Mesenchymal stem cell (in vitro differentiated cells and primary cell): Measurements from ENCODE around the gene DNAJB13.
"Not testable (repeated sequence)": the region's sequence is repeated elsewhere in the genome, so short reads cannot be mapped to it uniquely, and the experiment has no call there.

Experiments
- DNase-seq: peaks from one replicate; pipeline ENCODE4 v3.0.0-alpha.2; 2013
- H2AFZ ChIP-seq: one replicate; pipeline ENCODE4 v1.6.1; 2013; ENCODE audit warnings: low read depth, mild to moderate bottlenecking, control low read depth, inconsistent platforms, low read length, moderate library complexity
- H2AK5ac ChIP-seq: 2 replicates; pipeline ENCODE4 v1.6.1; 2013; ENCODE audit warnings: low read length, moderate library complexity, mild to moderate bottlenecking, inconsistent platforms; ENCODE audit not compliant: severe bottlenecking
- H2BK120ac ChIP-seq: one replicate; pipeline ENCODE4 v1.6.1; 2013; ENCODE audit warnings: low read depth, mild to moderate bottlenecking, inconsistent platforms, low read length, moderate library complexity
- H2BK12ac ChIP-seq, 2 experiments: one replicate each; pipeline ENCODE4 v1.6.1; 2013; ENCODE audit warnings: inconsistent platforms in 2 of 2, low read length in 2 of 2, mild to moderate bottlenecking in 2 of 2, moderate library complexity in 2 of 2, control low read depth in 1 of 2
- H2BK15ac ChIP-seq: one replicate; pipeline ENCODE4 v1.6.1; 2013; ENCODE audit warnings: mild to moderate bottlenecking, low read depth, inconsistent platforms; ENCODE audit not compliant: poor library complexity, severe bottlenecking
- H2BK5ac ChIP-seq: 2 replicates; pipeline ENCODE4 v1.6.1; 2013; ENCODE audit warnings: low read depth, mild to moderate bottlenecking, low read length, control low read depth, inconsistent platforms; ENCODE audit not compliant: poor library complexity, severe bottlenecking
- H3K14ac ChIP-seq, 2 experiments: one replicate each; pipeline ENCODE4 v1.6.1; 2013; ENCODE audit warnings: inconsistent platforms in 2 of 2, low read length in 2 of 2, control low read depth in 1 of 2, mild to moderate bottlenecking in 1 of 2, moderate library complexity in 1 of 2
- H3K18ac ChIP-seq, 2 experiments: one replicate each; pipeline ENCODE4 v1.6.1; 2013; ENCODE audit warnings: inconsistent platforms in 2 of 2, low read length in 2 of 2, control low read depth in 1 of 2, low read depth in 1 of 2, mild to moderate bottlenecking in 1 of 2
- H3K23ac ChIP-seq, 2 experiments: one replicate each; pipeline ENCODE4 v1.6.1; 2013; ENCODE audit warnings: inconsistent platforms in 2 of 2, low read length in 2 of 2, mild to moderate bottlenecking in 2 of 2, moderate library complexity in 2 of 2, control low read depth in 1 of 2
- H3K27ac ChIP-seq: 2 replicates; pipeline ENCODE4 v1.5.1; 2013; ENCODE audit warnings: mild to moderate bottlenecking, moderate library complexity, low read length, control low read depth, inconsistent platforms; ENCODE audit not compliant: poor library complexity, severe bottlenecking
- H3K27me3 ChIP-seq, 2 experiments: 2 replicates each; pipeline versions ENCODE4 v1.6.1 to v1.7.0; 2013; ENCODE audit warnings: low read length in 2 of 2, mild to moderate bottlenecking in 2 of 2, moderate library complexity in 2 of 2, control low read depth in 1 of 2, inconsistent platforms in 1 of 2; ENCODE audit not compliant: control insufficient read depth in 1 of 2, insufficient read depth in 1 of 2
- H3K36me3 ChIP-seq, 2 experiments: 2 replicates each; pipeline versions ENCODE4 v1.6.1 to v1.7.0; 2013; ENCODE audit warnings: low read length in 2 of 2, control low read depth in 1 of 2, inconsistent platforms in 1 of 2, low read depth in 1 of 2, mild to moderate bottlenecking in 1 of 2; ENCODE audit not compliant: insufficient read depth in 2 of 2, control insufficient read depth in 1 of 2
- H3K4ac ChIP-seq, 2 experiments: one replicate each; pipeline ENCODE4 v1.6.1; 2013; ENCODE audit warnings: inconsistent platforms in 2 of 2, low read length in 2 of 2, mild to moderate bottlenecking in 2 of 2, moderate library complexity in 2 of 2, control low read depth in 1 of 2, low read depth in 1 of 2
- H3K4me1 ChIP-seq: 2 replicates; pipeline ENCODE4 v1.6.1; 2013; ENCODE audit warnings: low read depth, low read length, control low read depth; ENCODE audit not compliant: control insufficient read depth, insufficient read depth
- H3K4me2 ChIP-seq: 2 replicates; pipeline ENCODE4 v1.6.1; 2013; ENCODE audit warnings: low read length, mild to moderate bottlenecking, inconsistent platforms; ENCODE audit not compliant: poor library complexity, severe bottlenecking
- H3K4me3 ChIP-seq, 2 experiments: 2 replicates each; pipeline versions ENCODE4 v1.5.1 to v1.7.0; 2013; ENCODE audit warnings: low read length in 2 of 2, mild to moderate bottlenecking in 2 of 2, control low read depth in 1 of 2, low read depth in 1 of 2; ENCODE audit not compliant: insufficient read depth in 1 of 2
- H3K79me1 ChIP-seq: replicated peaks from 2 replicates; pipeline ENCODE4 v1.6.1; 2013; ENCODE audit warnings: mild to moderate bottlenecking, control low read depth, low read length, inconsistent platforms; ENCODE audit not compliant: poor library complexity, severe bottlenecking
- H3K9ac ChIP-seq: 2 replicates; pipeline ENCODE4 v1.7.0; 2013; ENCODE audit warnings: mild to moderate bottlenecking, low read length, moderate library complexity
- H3K9me3 ChIP-seq: 2 replicates; pipeline ENCODE4 v1.7.0; 2013; ENCODE audit warnings: mild to moderate bottlenecking, low read length; ENCODE audit not compliant: control insufficient read depth
- H4K8ac ChIP-seq: one replicate; pipeline ENCODE4 v1.6.1; 2013; ENCODE audit warnings: inconsistent platforms, mild to moderate bottlenecking, low read length, moderate library complexity
- H4K91ac ChIP-seq: one replicate; pipeline ENCODE4 v1.6.1; 2013; ENCODE audit warnings: mild to moderate bottlenecking, low read length, inconsistent platforms
- WGBS: methylation state at CpG from one replicate; pipeline ENCODE4 v1.1.7; 2013; ENCODE audit warnings: mixed read lengths; 5-methylcytosine and 5-hydroxymethylcytosine counted together

Gene DNAJB13

DNA sequence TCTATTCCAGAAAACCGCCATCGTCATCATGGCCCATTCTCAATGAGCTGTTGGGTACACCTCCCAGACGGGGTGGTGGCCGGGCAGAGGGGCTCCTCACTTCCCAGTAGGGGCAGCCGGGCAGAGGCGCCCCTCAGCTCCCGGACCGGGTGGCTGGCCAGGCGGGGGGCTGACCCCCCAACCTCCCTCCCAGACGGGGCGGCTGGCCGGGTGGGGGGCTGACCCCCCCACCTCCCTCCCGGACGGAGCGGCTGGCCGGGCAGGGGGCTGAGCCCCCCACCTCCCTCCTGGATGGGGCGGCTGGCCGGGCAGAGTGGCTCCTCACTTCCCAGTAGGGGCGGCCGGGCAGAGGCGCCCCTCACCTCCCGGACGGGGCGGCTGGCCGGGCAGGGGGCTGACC lies 14.8 kb upstream of the DNAJB13 start:
- not testable (repeated sequence) for H3K27ac ChIP-seq, H3K14ac ChIP-seq, H2BK5ac ChIP-seq, DNase-seq, H3K9ac ChIP-seq, H2AK5ac ChIP-seq, H3K18ac ChIP-seq, H2BK12ac ChIP-seq, H3K27me3 ChIP-seq, H2BK15ac ChIP-seq, H3K4me1 ChIP-seq, H4K91ac ChIP-seq, H3K4ac ChIP-seq, H3K23ac ChIP-seq, H2AFZ ChIP-seq, H4K8ac ChIP-seq, H2BK120ac ChIP-seq, H3K4me3 ChIP-seq, H3K79me1 ChIP-seq, H3K4me2 ChIP-seq
- 100% methylated on average over 7 of the region's 25 CpGs for WGBS
- peaks cover 11% of the 10 kb centered on the region for H3K9me3 ChIP-seq
- H3K36me3 ChIP-seq, result peaks cover 12 to 24% of the 10 kb centered on the region in 2 experiments

GRCh38 chr11:73939096-73939495 lies 11.7 kb upstream of the DNAJB13 start:
- no peak overlapping the region for H2AFZ ChIP-seq
- no peak overlapping the region for H3K4me3 ChIP-seq
- no peak overlapping the region for H4K8ac ChIP-seq
- no peak for DNase-seq
- H3K27me3 ChIP-seq, result no peaks in the 10 kb centered on the region
- no peaks in the 10 kb centered on the region for H3K4me1 ChIP-seq
- no peak overlapping the region for H2BK15ac ChIP-seq
- H3K23ac ChIP-seq, result no peak overlapping the region
- H3K4ac ChIP-seq, result no peak overlapping the region
- no peaks in the 10 kb centered on the region for H3K79me1 ChIP-seq
- no peak overlapping the region for H4K91ac ChIP-seq
- H3K36me3 ChIP-seq, result peaks cover 3 to 15% of the 10 kb centered on the region in 2 experiments
- no peak overlapping the region for H2AK5ac ChIP-seq
- H2BK12ac ChIP-seq, result no peak overlapping the region
- H3K4me2 ChIP-seq, result no peak overlapping the region
- no peak overlapping the region for H3K14ac ChIP-seq
- no peak overlapping the region for H3K9ac ChIP-seq
- no peak overlapping the region for H3K27ac ChIP-seq
- no peak overlapping the region for H2BK120ac ChIP-seq
- no peak overlapping the region for H2BK5ac ChIP-seq
- no peak overlapping the region for H3K18ac ChIP-seq
- WGBS, result 82% methylated on average over 4 of the region's 4 CpGs
- H3K9me3 ChIP-seq, result peaks cover 14% of the 10 kb centered on the region

DNA sequence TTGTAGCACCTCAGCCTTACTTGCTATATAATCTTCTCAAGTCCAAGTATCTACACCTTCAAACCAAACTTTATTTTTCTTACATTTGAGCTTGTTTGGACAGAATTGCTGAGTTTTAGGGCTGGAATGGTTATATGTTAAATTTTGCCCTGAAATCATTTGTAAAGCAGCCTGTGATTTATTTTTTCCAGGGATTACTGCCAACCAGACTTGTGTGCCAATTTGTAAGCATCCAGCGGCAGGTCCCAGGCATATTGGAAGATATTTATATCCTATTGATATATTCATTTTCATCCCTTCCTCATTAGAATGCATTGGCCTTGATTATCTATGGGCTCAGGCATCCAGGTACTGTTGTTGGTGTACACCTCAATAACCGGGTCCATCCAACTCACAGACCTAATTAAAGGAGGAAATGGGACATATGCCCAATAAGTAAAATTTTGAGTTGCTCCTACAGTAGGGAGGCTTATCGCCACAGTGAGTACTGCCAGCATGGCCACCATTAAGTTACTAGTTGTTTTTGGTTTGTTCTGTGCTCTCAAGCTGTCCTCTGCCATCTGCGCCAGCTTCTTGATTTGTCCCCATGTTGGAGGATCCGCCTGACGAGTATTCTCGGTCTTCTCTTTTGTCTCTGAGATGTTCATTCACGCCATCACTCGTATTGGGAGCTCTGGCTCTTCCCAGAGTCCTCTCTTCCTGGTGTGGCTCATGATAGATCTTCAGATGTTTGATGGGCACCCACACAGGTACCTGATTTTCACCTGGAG lies 9.8 kb upstream of the DNAJB13 start:
- H3K18ac ChIP-seq, result no peak overlapping the region
- no peak overlapping the region for H3K4me2 ChIP-seq
- no peak overlapping the region for H4K91ac ChIP-seq
- no peaks in the 10 kb centered on the region for H3K79me1 ChIP-seq
- H2AK5ac ChIP-seq, result no peak overlapping the region
- no peak overlapping the region for H2BK5ac ChIP-seq
- no peaks in the 10 kb centered on the region for H3K4me1 ChIP-seq
- peaks cover 0 to 12% of the 10 kb centered on the region in 2 experiments for H3K36me3 ChIP-seq
- H3K23ac ChIP-seq, result no peak overlapping the region
- H2AFZ ChIP-seq, result no peak overlapping the region
- no peak overlapping the region for H3K27ac ChIP-seq
- peaks cover 14% of the 10 kb centered on the region for H3K9me3 ChIP-seq
- no peak overlapping the region for H3K9ac ChIP-seq
- H2BK15ac ChIP-seq, result no peak overlapping the region
- H3K27me3 ChIP-seq, result no peaks in the 10 kb centered on the region
- H2BK12ac ChIP-seq, result no peak overlapping the region
- H4K8ac ChIP-seq, result no peak overlapping the region
- no peak for DNase-seq
- WGBS, result 97% methylated on average over 8 of the region's 9 CpGs
- no peak overlapping the region for H3K14ac ChIP-seq
- H3K4ac ChIP-seq, result no peak overlapping the region
- no peak overlapping the region for H3K4me3 ChIP-seq
- H2BK120ac ChIP-seq, result no peak overlapping the region

DNA sequence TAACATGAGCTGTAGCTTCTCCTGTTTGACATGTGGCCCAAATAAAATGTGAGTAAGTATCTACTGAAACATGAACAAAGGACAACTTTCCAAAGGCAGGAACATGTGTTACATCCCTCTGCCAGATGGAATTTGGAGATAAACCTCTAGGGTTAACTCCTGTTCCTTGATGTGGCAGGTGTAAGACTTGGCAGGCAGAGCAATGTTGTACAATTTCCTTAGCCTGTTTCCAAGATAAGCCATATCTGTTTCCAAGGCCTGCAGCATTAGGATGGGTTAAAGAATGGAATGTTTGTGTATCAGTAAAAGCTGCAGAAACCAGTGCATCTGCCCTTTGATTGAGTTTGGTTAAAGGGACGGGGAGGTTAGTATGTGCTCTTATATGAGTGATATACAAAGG lies 8.8 kb upstream of the DNAJB13 start:
- H2BK5ac ChIP-seq, result no peak overlapping the region
- no peak overlapping the region for H4K91ac ChIP-seq
- no peak overlapping the region for H2BK12ac ChIP-seq
- H3K4me3 ChIP-seq, result no peak overlapping the region
- no peak overlapping the region for H2BK15ac ChIP-seq
- no peak overlapping the region for H3K4ac ChIP-seq
- H3K23ac ChIP-seq, result no peak overlapping the region
- no peaks in the 10 kb centered on the region for H3K27me3 ChIP-seq
- peaks cover 19% of the 10 kb centered on the region for H3K9me3 ChIP-seq
- DNase-seq, result no peak
- H3K4me2 ChIP-seq, result no peak overlapping the region
- WGBS, result 93% methylated on average over 1 of the region's 1 CpG
- H2AFZ ChIP-seq, result no peak overlapping the region
- H2BK120ac ChIP-seq, result no peak overlapping the region
- no peak overlapping the region for H3K9ac ChIP-seq
- no peaks in the 10 kb centered on the region for H3K4me1 ChIP-seq
- H3K18ac ChIP-seq, result no peak overlapping the region
- no peak overlapping the region for H3K27ac ChIP-seq
- H3K79me1 ChIP-seq, result no peaks in the 10 kb centered on the region
- no peak overlapping the region for H4K8ac ChIP-seq
- H3K14ac ChIP-seq, result no peak overlapping the region
- no peak overlapping the region for H2AK5ac ChIP-seq
- H3K36me3 ChIP-seq, result peaks cover 0 to 15% of the 10 kb centered on the region in 2 experiments
